ENCODE measurements around the gene C1QTNF5.

- TF ChIP-seq CTCF (IDR thresholded peaks at IDR 0.05), result no peak
- TF ChIP-seq EZH2 (IDR thresholded peaks at IDR 0.05), result no peak
- no peak for TF ChIP-seq EZH2phosphoT487 (IDR thresholded peaks at IDR 0.05)
These were observed 10.4 kb downstream of the C1QTNF5 start for GRCh38 chr11:119330237-119330636.
